Stimulated activated CD8-positive, alpha-beta memory T cell treated with anti-CD3 and anti-CD28 coated beads, Interleukin-4, amount 100 ng/mL, for 48 hours (primary cell): ENCODE data around the gene PTPRE.

Source experiments
- DNase-seq: peaks from one replicate; pipeline ENCODE4 v3.0.0-alpha.2; 2020

PTPRE gene

DNA sequence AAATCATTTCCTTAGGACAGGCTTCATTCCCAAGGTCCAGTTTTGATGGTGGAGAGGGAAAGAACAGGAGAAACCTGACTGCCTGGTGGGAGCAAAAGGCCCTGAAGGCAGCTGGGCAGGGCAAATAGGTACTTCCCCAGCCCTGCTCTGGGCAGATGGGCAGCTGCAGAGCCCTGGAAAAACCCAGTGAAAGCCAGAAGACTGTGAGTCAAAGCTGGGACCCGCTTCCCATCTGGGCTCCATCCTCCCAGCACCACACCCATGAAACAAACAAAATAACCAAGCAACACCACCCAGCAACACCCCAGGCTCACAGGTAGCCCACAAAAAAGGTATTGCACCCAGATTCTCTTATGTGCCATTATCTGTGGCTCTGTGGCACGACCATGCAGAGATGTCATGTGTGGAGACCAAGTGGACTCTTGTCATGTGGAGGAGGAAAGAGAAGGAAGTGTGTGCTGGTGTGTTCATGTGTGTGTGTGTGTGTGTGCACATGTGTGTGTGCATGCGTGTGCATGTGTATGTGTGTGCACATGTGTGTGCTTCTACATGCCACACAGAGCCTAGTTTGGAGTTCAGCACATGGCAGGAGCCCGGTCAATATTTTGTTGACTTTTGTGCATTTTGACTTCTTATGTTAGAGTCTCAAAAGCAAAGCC, 24.0 kb upstream of the PTPRE start:
- DNase-seq: no peak

GRCh38 chr10:127883516-127883915, 23.4 kb upstream of the PTPRE start:
- DNase-seq: no peak

- no peak for DNase-seq
Measured at GRCh38 chr10:127884501-127884900, 22.4 kb upstream of the PTPRE start.

- no peak for DNase-seq
Measured at GRCh38 chr10:127886371-127887051, 20.4 kb upstream of the PTPRE start.

DNA sequence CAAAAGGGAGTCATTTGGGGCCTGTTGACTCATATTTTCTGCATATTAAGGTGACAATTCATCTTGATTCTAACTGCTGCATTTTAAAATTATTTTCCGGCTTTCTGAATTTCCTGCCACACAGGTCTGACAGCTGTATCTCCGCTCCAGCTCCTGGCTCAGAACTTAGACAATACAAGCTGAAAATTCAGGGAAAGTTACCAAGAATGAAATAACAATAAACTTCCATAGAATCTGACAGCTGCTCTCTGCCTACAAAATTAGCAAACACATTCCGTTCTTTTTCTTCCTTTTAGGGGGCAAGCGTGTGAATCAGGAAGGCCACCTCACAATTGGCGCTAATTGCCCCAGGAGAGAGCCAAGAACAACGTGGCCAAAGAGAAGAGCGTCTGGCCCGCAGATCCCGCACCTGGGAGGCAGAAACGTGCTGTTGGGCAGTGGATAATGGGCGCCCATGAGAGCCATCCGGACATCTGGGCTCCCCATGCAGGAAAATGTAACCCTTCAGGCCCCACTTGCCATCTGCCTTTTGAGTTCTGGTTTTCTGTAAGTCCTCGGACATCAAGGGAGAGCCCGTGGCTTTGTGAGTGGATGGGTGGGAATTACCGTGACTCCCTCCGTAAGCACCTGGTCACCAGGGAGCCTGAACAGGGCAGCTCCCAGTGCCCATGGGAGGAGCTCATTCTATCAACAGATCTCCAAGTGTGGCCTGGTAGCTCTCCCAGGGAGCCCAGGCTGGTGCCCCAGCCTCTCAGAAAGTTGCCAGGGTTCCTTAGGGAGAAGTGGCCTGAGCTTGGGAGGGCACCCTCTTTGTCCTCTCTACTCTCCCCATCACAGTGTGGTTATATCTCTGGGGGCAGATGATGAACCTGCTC, 19.1 kb upstream of the PTPRE start:
- DNase-seq: no peak

- no peak for DNase-seq
Measured at GRCh38 chr10:127888521-127889312, 18.2 kb upstream of the PTPRE start.

DNA sequence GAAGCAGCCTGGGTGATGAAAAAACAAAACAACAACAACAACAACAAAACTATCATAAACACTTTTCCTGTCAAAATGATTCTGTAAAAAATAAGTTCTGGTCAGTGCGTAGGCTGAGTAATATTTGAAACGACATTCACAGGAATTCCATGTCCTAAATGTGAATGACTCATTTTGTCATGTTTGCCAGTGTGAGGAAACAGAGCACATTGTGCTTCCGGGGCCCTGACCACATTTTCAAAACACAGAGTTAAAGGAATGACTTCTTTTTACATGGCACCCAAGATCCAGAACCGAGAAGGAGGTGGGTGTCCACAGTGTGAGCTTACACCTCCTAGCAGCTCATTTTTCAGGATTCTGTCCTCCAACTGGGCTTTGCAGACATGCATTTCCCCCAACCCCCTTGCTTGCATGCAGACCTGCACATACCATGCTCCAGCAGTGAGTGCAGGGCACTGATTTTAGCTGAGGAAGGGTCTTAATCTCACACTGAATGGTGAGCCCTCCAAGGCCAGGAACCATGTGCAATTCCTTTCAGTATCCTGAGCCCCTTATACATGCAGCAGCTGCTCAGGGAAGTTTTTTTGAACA, 17.2 kb upstream of the PTPRE start:
- no peak for DNase-seq

DNA sequence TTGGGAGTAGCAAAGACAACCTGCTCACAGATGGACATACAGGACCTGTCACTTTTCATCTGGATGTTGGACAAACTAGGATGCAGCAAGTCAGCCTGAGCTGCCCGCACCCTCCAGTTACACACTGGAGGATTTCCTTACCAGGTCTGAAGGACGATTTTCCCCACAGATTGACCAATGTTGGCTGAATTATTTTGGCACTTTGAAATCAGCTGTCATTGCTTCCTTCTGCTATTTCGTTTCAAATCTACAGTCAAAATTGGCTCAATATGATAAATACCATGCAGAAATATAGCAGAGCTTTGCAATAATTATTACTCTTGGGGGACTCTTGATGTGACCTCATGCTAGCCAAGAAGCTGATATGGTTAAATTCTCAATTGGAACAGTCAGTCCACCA, 16.7 kb upstream of the PTPRE start:
- no peak for DNase-seq

DNA sequence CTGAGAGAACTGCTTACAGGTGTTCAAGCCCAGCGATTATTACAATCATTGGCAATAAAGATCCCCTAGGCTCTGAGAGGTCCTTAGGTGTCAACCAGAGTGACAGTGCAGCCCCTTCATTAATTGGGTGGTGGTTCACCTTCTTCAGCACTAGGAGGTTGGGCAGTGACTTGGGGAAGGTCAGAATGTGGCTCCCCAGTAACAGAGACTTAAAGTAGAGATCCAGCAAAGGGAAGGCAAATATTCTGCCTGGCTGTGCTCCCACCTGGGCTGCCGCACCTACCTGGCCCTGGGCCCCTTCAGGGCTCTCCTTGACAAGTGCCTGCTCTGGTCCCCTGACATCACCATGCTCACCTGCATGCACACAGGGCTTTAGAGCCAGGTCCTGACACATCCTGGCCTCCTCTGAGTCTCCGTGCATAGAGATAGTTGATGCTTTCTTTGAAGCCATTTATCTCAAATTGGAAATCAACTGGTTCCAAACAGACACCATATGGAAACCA, 16.0 kb upstream of the PTPRE start:
- DNase-seq: no peak

GRCh38 chr10:127892743-127893142, 14.2 kb upstream of the PTPRE start, which contains the start of gene CLRN3:
Gene CLRN3, minus strand, starts transcription at chr10:127892941. Its CDS starts 157 bp downstream, at chr10:127892784.
- no peak for DNase-seq

DNA sequence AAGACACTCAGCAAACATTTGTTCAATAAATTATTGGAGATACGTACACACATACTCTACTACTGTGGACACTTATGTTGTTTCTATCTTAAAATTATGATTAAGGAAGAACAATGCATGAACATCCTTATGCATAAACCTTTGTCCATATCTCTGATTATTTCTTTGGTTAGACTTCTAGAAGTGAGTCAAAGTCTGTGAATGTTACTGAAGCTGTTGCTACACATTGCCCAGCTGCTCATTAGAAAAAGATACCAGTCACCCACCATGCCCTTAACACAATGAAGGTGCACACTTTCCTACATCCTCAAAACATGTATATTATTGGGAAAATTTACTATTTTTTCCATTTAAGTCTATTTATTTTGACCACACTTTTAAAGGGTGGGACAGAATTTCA, 12.8 kb upstream of the PTPRE start:
- DNase-seq: no peak

- no peak for DNase-seq
Measured at GRCh38 chr10:127896590-127896989, 10.3 kb upstream of the PTPRE start.

- DNase-seq: no peak
Measured at GRCh38 chr10:127897177-127897576, 9.7 kb upstream of the PTPRE start.

DNA sequence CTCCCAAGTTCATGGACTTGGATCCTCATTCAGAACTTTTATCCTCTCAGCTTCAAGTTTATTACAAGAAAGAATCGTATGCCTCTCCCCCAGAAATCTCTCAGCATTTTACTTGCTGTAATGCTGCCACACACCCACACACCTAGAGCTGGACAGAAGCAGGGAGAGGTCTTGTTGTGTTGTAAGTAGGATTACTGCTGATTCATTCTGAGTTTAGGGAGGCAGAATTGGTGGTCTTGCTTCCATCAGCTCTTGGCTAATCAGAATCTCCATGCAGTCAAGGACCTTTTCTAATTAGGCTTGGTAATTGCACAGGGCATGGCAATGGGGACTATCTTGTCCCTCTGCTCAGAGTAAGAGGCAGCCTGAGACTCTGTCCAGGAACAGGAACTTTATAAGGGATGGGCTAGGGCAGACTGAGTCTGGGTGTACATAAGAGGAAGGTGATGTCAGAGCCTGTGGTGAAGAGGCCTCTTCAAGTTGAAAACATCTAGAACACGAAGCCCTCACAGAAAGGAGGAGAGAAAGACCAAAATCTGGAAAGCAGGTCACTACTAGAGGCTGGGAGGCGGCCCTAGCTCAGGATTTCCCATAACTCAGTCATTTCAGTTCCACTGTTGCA, 7.0 kb upstream of the PTPRE start:
- no peak for DNase-seq

DNA sequence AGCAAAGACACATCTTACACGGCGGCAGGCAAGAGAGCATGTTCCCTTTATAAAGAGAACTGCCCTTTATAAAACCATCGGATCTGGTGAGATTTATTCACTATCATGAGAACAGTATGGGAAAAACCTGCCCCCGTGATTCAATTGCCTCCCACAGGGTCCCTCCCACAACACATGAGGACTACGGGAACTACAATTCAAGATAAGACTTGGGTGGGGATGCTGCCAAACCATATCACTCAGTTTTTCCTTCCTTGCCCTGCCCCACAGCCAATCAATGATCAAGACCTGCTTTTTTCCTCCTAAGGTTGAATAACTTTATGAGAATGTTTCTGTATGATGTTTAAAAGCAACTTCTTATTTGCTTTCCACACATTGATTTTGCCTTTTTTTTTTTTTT, 3.1 kb upstream of the PTPRE start:
- peak; percentile 17 for DNase-seq

DNA sequence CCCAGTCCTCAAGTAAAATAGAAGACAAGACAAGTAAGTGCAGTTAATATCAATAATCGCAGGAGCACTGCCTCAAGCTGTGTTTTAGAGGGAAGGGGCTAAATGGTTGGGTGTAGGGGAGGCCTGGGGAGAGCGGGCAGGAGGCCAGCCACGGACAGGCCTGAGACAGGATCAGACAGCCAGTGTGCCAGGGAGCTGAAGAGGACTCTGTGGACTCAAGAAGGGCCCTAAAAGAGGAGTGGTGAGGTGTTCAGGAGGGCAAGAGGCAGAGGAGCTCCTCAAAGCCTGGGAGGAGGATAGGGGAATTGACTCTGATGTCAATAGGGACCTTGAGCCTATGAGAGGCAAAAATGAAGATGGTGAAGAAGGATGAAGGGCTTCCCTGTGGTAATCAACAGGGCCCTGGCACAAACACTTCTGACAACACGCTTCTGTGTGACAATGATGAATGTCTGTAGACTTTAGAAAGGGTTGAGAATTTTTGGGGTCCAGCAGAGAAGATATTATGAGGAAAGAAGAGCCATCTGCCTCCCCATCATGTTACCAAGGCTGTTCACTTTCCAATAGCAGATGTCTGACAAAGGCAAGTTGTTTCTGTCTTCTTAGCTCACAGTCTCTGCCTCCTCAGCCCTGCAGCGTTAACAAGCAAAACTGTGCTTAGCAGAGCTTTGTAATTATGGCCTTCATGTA, 2.4 kb upstream of the PTPRE start:
- DNase-seq: no peak

DNA sequence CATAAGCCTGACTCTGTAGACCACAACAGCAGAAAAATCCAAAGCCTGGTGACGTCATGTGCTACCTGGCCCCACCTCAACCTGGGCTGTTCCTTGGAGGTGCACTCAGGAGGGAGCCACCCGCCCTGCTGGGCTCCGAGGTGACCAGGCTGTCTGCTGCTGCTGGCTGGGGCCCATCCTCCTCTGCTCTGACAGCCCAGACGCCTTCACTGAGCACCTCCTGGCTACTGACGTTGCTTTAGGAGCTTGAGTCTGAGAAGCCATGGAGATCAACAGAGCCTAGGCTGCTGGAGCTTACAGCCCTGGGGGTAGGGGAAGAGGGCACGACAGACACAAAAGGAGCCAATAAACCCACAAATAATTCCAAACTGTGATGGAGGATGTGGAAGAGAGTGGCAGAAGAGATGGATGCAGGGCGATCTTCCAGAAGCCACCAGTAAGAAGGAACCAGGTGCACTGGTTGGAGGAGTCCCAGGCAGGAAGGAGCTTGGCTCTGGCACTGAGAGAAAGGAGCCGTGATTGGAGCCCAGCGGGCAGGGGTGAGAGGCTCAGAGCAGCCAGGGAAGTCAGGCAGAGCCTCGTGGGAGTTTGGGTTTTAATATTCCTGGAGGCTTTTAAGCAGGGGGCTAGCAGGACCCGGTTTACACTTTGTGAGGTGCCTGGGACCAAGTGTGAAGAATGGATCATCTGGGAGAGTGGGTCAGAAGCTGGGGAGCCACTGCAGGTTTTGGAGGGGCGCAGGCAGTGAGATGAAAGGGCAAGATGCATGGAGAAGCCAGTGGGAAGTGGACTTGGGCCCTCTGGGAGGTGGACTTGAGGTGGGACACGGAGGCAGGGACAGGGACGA, 1.7 kb upstream of the PTPRE start:
- no peak for DNase-seq

DNA sequence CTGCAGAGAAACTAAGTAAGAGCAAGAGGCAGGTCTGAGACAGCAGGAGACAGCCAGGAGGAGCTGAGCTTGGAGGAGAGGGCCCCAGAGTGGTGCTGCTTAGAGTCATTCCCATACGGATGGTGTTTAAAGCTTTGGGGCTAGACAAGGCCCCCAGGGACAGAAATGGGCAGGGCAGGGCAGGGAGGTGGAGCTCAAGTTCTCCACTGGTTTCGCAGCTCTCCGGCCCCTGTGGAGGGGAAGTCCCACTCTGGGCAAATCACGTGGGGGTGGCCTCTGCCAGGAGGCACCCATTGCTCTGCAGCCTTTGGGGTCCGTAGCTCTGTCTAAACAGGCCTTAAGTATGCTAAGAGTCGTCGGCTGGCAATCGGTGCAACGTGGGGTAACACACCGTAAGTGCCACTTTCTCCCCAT, 1.0 kb upstream of the PTPRE start:
- DNase-seq: no peak

DNA sequence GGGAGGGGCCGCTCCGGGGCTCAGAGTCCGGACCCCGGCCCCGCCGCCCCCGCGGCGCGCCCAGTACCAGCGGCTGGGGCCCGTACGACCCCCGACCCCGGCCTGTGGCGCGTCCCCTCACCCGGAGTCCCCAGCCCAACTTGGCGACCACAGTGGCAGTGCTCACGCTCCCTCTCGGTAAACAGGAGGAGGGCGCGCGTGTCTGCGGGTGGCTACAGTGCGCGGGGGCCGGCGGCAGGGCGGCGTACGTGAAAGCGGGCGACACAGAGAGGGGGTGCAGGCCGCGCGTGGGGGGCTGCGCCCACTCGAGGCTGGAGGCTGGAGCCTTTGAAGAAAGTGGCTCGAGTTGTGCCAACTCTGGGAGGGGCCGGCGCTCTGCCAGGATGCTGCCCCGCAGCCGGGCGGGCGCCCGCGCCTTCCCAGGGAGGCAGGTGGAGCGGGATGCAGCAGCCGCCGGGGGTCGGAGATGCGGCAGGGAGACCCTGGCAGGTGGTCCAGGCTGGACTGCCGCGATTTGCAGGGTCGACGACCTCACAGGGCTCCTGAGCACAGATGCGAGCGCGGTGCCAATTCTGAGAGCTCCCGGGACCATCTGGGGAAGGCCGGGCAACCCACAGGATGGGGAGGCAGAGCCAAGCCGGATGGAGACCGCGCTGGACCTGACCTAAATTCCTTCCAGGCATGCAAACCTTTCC, 655 bp downstream of the PTPRE start:
- peak; percentile 37 for DNase-seq
